Activated CD8-positive, alpha-beta T cell treated with anti-CD3 and anti-CD28 coated beads for 36 hours (primary cell): ENCODE results near the gene LCN2. TPM values are rescaled to one million over a fixed set of nuclear protein-coding genes. Genes with fewer than 3 reads are reported as not detected.

Source experiments
- ATAC-seq: fragments of 200-7000 bp; cut with Tn5 transposase; one replicate; pipeline ENCODE4 v1.10.0; 2021; ENCODE audit warnings: mild to moderate bottlenecking, moderate library complexity
- CTCF ChIA-PET: fragments of 350-600 bp; sonication (Branson Sonifier 250); formaldehyde crosslinking; loops from one replicate; lab custom pipeline; 2021; ENCODE audit warnings: antibody characterized with exemption; lab: Charles Lee
- POLR2A ChIA-PET: fragments of 350-600 bp; sonication (Branson Sonifier 250); formaldehyde crosslinking; loops from one replicate; lab custom pipeline; 2021; ENCODE audit warnings: antibody characterized with exemption; lab: Charles Lee
- DNase-seq: peaks from one replicate; pipeline ENCODE4 v3.0.0-alpha.2; 2020
- H3K27ac Mint-ChIP-seq: one replicate; pipeline ENCODE4 v1.8.0; 2021; ENCODE audit warnings: mild to moderate bottlenecking, mixed read lengths
- H3K27me3 Mint-ChIP-seq: one replicate; pipeline ENCODE4 v1.8.0; 2021; ENCODE audit warnings: mixed read lengths
- H3K36me3 Mint-ChIP-seq: one replicate; pipeline ENCODE4 v1.8.0; 2021; ENCODE audit warnings: low read depth, mixed read lengths
- H3K4me1 Mint-ChIP-seq: one replicate; pipeline ENCODE4 v1.8.0; 2021; ENCODE audit warnings: low read depth, mixed read lengths
- H3K4me3 Mint-ChIP-seq: one replicate; pipeline ENCODE4 v1.8.0; 2021; ENCODE audit warnings: mild to moderate bottlenecking, moderate library complexity, mixed read lengths
- H3K9me3 Mint-ChIP-seq: one replicate; pipeline ENCODE4 v1.8.0; 2021; ENCODE audit warnings: mixed read lengths
- CTCF ChIP-seq: fragments of 200-600 bp; IDR thresholded peaks from one replicate; pipeline ENCODE4 v1.8.0; 2022; ENCODE audit warnings: antibody characterized with exemption, mild to moderate bottlenecking
- intact Hi-C: fragments of 100-400 bp; cut with micrococcal nuclease; formaldehyde crosslinking; loops from one replicate; pipeline ENCODE4 v1.10.0; 2022
- total RNA-seq, 2 experiments: library from RNA; stranded (reverse); gene quantifications; one replicate each; pipeline ENCODE4 v1.2.3, GENCODE V29; 2021

The LCN2 gene
- total RNA-seq, 2 experiments from 2014 or later, result not detected

DNA sequence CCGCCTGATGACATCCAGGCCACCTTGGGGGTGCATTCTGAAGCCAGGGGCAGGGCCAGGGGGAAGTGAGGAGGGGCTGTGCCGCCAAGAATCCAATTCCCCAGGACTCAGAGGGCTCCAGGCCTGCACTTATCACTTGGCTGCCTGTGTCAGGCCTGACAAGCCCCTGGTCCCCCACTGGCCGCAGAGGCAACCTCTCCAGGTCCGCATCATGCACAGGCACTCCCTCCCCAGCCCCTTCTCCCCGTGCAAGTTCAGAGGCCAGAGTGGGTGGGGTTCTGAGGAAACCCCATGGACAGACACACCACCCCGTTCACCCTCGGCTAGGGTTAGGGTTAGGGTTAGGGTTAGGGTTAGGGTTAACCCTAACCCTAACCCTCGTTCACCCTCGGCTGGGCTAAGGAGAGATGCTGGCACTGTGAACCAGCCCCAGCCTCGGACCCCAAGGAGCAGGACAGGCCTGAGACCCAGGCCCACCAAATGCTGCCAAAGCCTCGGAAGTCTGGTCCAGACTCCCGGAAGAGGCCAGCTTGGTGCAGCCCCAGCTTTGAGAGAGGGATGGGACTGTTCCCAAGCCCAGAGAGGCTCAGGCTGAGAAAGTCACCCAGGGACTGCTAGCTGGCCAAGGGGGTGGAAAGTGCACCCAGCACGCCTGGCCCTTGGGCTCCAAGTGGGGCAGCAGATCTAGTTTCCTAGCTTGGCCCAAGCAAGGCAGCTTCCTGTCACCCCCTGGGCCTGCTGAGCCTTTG, 4.9 kb downstream of the LCN2 start:
- H3K9me3 Mint-ChIP-seq, result no peaks in the 10 kb centered on the region
- CTCF ChIA-PET, result no interaction called here
- H3K27me3 Mint-ChIP-seq, result no peaks in the 10 kb centered on the region
- TF ChIP-seq CTCF, result no peak
- intact Hi-C loops, result no loop called here
- DNase-seq, result no peak
- ATAC-seq, result no peak
- H3K36me3 Mint-ChIP-seq, result no peaks in the 10 kb centered on the region
- no peak overlapping the region for H3K27ac Mint-ChIP-seq
- POLR2A ChIA-PET, result no interaction called here
- no peak overlapping the region for H3K4me3 Mint-ChIP-seq
- no peaks in the 10 kb centered on the region for H3K4me1 Mint-ChIP-seq

DNA sequence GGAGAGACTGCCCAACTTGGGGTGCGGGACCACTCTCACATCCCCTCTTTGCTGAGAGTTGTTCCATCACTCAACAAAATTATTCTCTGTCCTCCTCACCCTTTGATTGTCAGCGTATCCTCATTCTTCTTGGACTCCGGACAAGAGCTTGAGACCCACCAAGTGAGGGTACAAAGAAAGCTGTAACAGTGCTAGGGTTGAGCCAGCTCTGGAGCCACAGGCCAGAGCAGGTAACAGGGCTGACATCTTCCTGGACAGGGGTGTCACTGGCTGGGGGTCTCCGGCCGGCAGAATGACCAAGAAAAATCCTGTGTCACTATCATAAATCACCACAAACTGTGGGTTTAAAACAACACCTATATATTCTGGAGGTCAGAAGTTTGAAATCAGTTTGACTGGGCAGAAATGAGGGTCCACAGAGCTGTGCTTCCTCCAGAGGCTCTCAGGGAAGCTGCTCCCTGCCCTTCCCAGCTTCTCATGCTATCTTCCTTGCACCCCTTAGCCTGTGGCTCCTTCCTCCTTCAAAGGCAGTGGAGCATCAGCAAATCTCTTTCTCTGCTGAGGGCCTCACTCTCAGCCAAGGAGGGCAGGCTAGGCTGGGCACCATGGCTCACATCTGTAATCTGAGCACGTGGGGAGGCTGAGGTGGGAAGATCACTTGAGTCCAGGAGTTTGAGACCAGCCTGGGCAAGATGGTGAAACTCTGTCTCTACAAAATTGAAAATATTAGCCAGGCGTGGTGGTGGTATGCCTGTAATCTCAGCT, 6.7 kb downstream of the LCN2 start:
- no peak for TF ChIP-seq CTCF
- Mint-ChIP-seq H3K9me3 (no peaks in the 10 kb centered on the region), H3K36me3 (no peaks in the 10 kb centered on the region), H3K27me3 (no peaks in the 10 kb centered on the region), H3K27ac (no peak overlapping the region), H3K4me3 (no peak overlapping the region), H3K4me1 (peaks cover 5% of the 10 kb centered on the region)
- CTCF ChIA-PET, result interaction anchor here (0.7 to 1.5 kb wide), 3 partner anchors 28 to 99 kb away, joined by 3 to 4 read pairs (median 3); no protein-coding TSS in a partner anchor
- ATAC-seq (no peak), DNase-seq (no peak)
- intact Hi-C loops, result no loop called here
- POLR2A ChIA-PET, result no interaction called here

DNA sequence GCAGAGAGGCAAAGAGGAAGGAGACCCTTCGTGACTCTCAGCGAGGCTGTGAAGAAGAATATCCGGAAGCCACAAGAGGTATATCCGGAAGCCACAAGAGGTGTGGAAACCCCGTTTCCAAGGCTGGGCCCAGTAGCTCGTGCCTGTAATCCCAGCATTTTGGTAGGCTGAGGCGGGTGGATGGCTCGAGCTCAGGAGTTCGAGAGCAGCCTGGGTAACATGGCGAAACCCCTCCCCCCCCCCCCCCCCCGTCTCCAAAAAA, 10.2 kb downstream of the LCN2 start:
- Mint-ChIP-seq H3K4me3 (peak overlapping the region; percentile 71), H3K27me3 (no peaks in the 10 kb centered on the region), H3K27ac (peak overlapping the region; percentile 87), H3K36me3 (peaks cover 18% of the 10 kb centered on the region), H3K9me3 (no peaks in the 10 kb centered on the region), H3K4me1 (peaks cover 24% of the 10 kb centered on the region)
- ATAC-seq (peak; percentile 21), DNase-seq (peak; percentile 67)
- intact Hi-C loops, result no loop called here
- ChIA-PET CTCF (interaction anchor here (0.7 to 2.7 kb wide), 5 partner anchors 9 to 44 kb away, joined by 3 to 10 read pairs (median 3); partner anchors contain the start of gene DNM1), POLR2A (interaction anchor here (0.6 to 1.7 kb wide), 5 partner anchors 9 to 356 kb away, joined by 3 to 9 read pairs (median 4); no protein-coding TSS in a partner anchor)
- TF ChIP-seq CTCF, result no peak

GRCh38 chr9:128159784-128160602, 10.7 kb downstream of the LCN2 start, which contains the start of gene BBLN:
BBLN (plus strand) TSS chr9:128160265; CDS start chr9:128160408, 143 bp downstream.
- peak within 1 kb of the TSS; percentile 81 for H3K4me3 Mint-ChIP-seq
- POLR2A ChIA-PET, result interaction anchor here (0.6 to 1.7 kb wide), 8 partner anchors 10 to 356 kb away, joined by 3 to 9 read pairs (median 4); no protein-coding TSS in a partner anchor
- DNase-seq, result peak; percentile 97
- intact Hi-C loops, result no loop called here
- no peak for TF ChIP-seq CTCF
- H3K9me3 Mint-ChIP-seq, result no peaks in the 10 kb centered on the region
- H3K4me1 Mint-ChIP-seq, result peaks cover 24% of the 10 kb centered on the region
- peak within 1 kb of the TSS; percentile 87 for H3K27ac Mint-ChIP-seq
- CTCF ChIA-PET, result interaction anchor here (0.7 to 2.7 kb wide), 5 partner anchors 9 to 43 kb away, joined by 3 to 10 read pairs (median 3); partner anchors contain the start of gene DNM1
- H3K36me3 Mint-ChIP-seq, result peaks cover 19% of the 10 kb centered on the region
- no peaks in the 10 kb centered on the region for H3K27me3 Mint-ChIP-seq
- peak; percentile 89 for ATAC-seq
